Fibroblast of lung (primary cell): ENCODE measurements around the gene PTHLH.

Experiments used
- EZH2 ChIP-seq: IDR thresholded peaks from 2 replicates; pipeline ENCODE4 v1.5.1; 2012; ENCODE audit warnings: low read length, control low read depth, mild to moderate bottlenecking; ENCODE audit errors: missing control alignments
- TF ChIP-seq, protein P1 (sequence below), 2 donors: IDR thresholded peaks in 1 of 2; conservative IDR thresholded peaks in 1 of 2; 1 replicate in 1 of 2; 2 replicates in 1 of 2; pipeline ENCODE4 v1.5.1; 2011 to 2012; ENCODE audit warnings: low read length in 2 of 2, control low read depth in 1 of 2, inconsistent platforms in 1 of 2, low read depth in 1 of 2, mild to moderate bottlenecking in 1 of 2

DNA sequence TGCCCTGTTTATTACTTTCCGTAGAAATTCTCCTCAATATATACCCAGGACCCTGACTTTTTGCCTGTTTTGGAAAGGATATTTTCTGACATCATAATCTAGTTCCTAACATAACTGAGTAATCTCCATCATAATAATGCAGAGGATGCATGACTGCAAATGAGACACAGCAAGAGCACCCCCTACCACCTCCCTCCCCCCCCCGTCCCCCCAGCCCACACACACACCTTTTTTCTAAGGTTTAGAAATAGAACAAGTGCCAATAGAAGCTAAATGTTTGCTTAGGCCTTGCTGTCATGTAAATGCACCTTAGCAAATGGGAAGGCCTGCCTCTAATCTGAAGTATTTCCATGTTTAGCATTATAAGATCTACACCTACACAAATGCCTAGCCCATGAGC is at the start of gene PTHLH:
- TF ChIP-seq, protein P1, sequence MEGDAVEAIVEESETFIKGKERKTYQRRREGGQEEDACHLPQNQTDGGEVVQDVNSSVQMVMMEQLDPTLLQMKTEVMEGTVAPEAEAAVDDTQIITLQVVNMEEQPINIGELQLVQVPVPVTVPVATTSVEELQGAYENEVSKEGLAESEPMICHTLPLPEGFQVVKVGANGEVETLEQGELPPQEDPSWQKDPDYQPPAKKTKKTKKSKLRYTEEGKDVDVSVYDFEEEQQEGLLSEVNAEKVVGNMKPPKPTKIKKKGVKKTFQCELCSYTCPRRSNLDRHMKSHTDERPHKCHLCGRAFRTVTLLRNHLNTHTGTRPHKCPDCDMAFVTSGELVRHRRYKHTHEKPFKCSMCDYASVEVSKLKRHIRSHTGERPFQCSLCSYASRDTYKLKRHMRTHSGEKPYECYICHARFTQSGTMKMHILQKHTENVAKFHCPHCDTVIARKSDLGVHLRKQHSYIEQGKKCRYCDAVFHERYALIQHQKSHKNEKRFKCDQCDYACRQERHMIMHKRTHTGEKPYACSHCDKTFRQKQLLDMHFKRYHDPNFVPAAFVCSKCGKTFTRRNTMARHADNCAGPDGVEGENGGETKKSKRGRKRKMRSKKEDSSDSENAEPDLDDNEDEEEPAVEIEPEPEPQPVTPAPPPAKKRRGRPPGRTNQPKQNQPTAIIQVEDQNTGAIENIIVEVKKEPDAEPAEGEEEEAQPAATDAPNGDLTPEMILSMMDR (conservative IDR thresholded peaks at IDR 0.05 in 1 of 2, IDR thresholded peaks at IDR 0.05 in 1 of 2; ENCODE audit: low read depth in 1 of 2, low read length in 2 of 2), result no peak
- TF ChIP-seq EZH2, result no peak
